ENCODE measurements around the gene SIKE1.
"Not testable (repeated sequence)": the region's sequence is repeated elsewhere in the genome, so short reads cannot be mapped to it uniquely, and the experiment has no call there.

The SIKE1 gene

GRCh38 chr1:114755006-114755931, 25.2 kb downstream of the SIKE1 start:
- Histone ChIP-seq H3K4me3 (ENCODE audit: low read depth, low read length) (peak overlapping the region; percentile 97), H2AFZ (ENCODE audit: low read length, unreplicated experiment) (no peak overlapping the region), H3K27me3 (ENCODE audit: insufficient read depth, low read length) (no peaks in the 10 kb centered on the region), H3K27ac (ENCODE audit: low read depth, low read length) (peak overlapping the region; percentile 97; the same call in 1 of the 2 replicates), H3K36me3 (ENCODE audit: insufficient read depth, low read length) (peaks cover 5% of the 10 kb centered on the region; the same call in 1 of the 2 replicates), H3K4me1 (ENCODE audit: control insufficient read depth, insufficient read depth, low read length, unreplicated experiment) (peaks cover 46% of the 10 kb centered on the region), H3K79me2 (ENCODE audit: control insufficient read depth, insufficient read depth, low read length, unreplicated experiment) (peaks cover 73% of the 10 kb centered on the region)

- H3K36me3 ChIP-seq (ENCODE audit: insufficient read depth, low read length) = peaks cover 20% of the 10 kb centered on the region
- H3K27ac ChIP-seq (ENCODE audit: low read depth, low read length) = not testable (repeated sequence)
These were observed 26.8 kb downstream of the SIKE1 start for GRCh38 chr1:114753702-114754101.

GRCh38 chr1:114753143-114753542, 27.3 kb downstream of the SIKE1 start:
- Histone ChIP-seq H3K4me1 (ENCODE audit: control insufficient read depth, insufficient read depth, low read length, unreplicated experiment) (peaks cover 43% of the 10 kb centered on the region), H2AFZ (ENCODE audit: low read length, unreplicated experiment) (no peak overlapping the region), H3K4me3 (ENCODE audit: low read depth, low read length) (no peak overlapping the region), H3K27me3 (ENCODE audit: insufficient read depth, low read length) (no peaks in the 10 kb centered on the region), H3K36me3 (ENCODE audit: insufficient read depth, low read length) (peaks cover 26% of the 10 kb centered on the region), H3K79me2 (ENCODE audit: control insufficient read depth, insufficient read depth, low read length, unreplicated experiment) (peaks cover 94% of the 10 kb centered on the region), H3K27ac (ENCODE audit: low read depth, low read length) (no peak overlapping the region)

More at GRCh38 chr1:114753702-114754101, 26.8 kb downstream of the SIKE1 start:
- H3K4me1 ChIP-seq (ENCODE audit: control insufficient read depth, insufficient read depth, low read length, unreplicated experiment) = peaks cover 47% of the 10 kb centered on the region
- not testable (repeated sequence) for H3K27me3 ChIP-seq (ENCODE audit: insufficient read depth, low read length); H2AFZ ChIP-seq (ENCODE audit: low read length, unreplicated experiment); H3K4me3 ChIP-seq (ENCODE audit: low read depth, low read length)
- peaks cover 89% of the 10 kb centered on the region for H3K79me2 ChIP-seq (ENCODE audit: control insufficient read depth, insufficient read depth, low read length, unreplicated experiment)

GRCh38 chr1:114750780-114751179, 29.7 kb downstream of the SIKE1 start:
- H3K4me3 ChIP-seq (ENCODE audit: low read depth, low read length) = no peak overlapping the region
- H2AFZ ChIP-seq (ENCODE audit: low read length, unreplicated experiment) = no peak overlapping the region
- H3K4me1 ChIP-seq (ENCODE audit: control insufficient read depth, insufficient read depth, low read length, unreplicated experiment) = peaks cover 42% of the 10 kb centered on the region
- no peak overlapping the region for H3K27ac ChIP-seq (ENCODE audit: low read depth, low read length)
- no peaks in the 10 kb centered on the region for H3K27me3 ChIP-seq (ENCODE audit: insufficient read depth, low read length)
- peaks cover 33% of the 10 kb centered on the region for H3K36me3 ChIP-seq (ENCODE audit: insufficient read depth, low read length)
- H3K79me2 ChIP-seq (ENCODE audit: control insufficient read depth, insufficient read depth, low read length, unreplicated experiment) = peaks cover 100% of the 10 kb centered on the region

GRCh38 chr1:114749835-114750234, 30.6 kb downstream of the SIKE1 start:
- H3K79me2 ChIP-seq (ENCODE audit: control insufficient read depth, insufficient read depth, low read length, unreplicated experiment) = peaks cover 100% of the 10 kb centered on the region
- no peaks in the 10 kb centered on the region for H3K27me3 ChIP-seq (ENCODE audit: insufficient read depth, low read length)
- no peak overlapping the region for H3K27ac ChIP-seq (ENCODE audit: low read depth, low read length)
- no peak overlapping the region for H2AFZ ChIP-seq (ENCODE audit: low read length, unreplicated experiment)
- peaks cover 41% of the 10 kb centered on the region for H3K36me3 ChIP-seq (ENCODE audit: insufficient read depth, low read length)
- no peak overlapping the region for H3K4me3 ChIP-seq (ENCODE audit: low read depth, low read length)
- H3K4me1 ChIP-seq (ENCODE audit: control insufficient read depth, insufficient read depth, low read length, unreplicated experiment) = peaks cover 37% of the 10 kb centered on the region

- H3K4me3 ChIP-seq (ENCODE audit: low read depth, low read length) = no peak overlapping the region
These were observed 33.9 kb downstream of the SIKE1 start for GRCh38 chr1:114746450-114747121.

GRCh38 chr1:114745291-114745690, 35.2 kb downstream of the SIKE1 start:
- peaks cover 100% of the 10 kb centered on the region for H3K79me2 ChIP-seq (ENCODE audit: control insufficient read depth, insufficient read depth, low read length, unreplicated experiment)
- no peak overlapping the region for H2AFZ ChIP-seq (ENCODE audit: low read length, unreplicated experiment)
- peak overlapping the region; percentile 30 for H3K27ac ChIP-seq (ENCODE audit: low read depth, low read length)
- H3K4me1 ChIP-seq (ENCODE audit: control insufficient read depth, insufficient read depth, low read length, unreplicated experiment) = peaks cover 7% of the 10 kb centered on the region
- no peak overlapping the region for H3K4me3 ChIP-seq (ENCODE audit: low read depth, low read length)
- H3K27me3 ChIP-seq (ENCODE audit: insufficient read depth, low read length) = no peaks in the 10 kb centered on the region
- H3K36me3 ChIP-seq (ENCODE audit: insufficient read depth, low read length) = peaks cover 49% of the 10 kb centered on the region

More at GRCh38 chr1:114746450-114747121, 33.9 kb downstream of the SIKE1 start:
- H3K79me2 ChIP-seq (ENCODE audit: control insufficient read depth, insufficient read depth, low read length, unreplicated experiment) = peaks cover 100% of the 10 kb centered on the region
- no peak overlapping the region for H2AFZ ChIP-seq (ENCODE audit: low read length, unreplicated experiment)
- no peak overlapping the region for H3K27ac ChIP-seq (ENCODE audit: low read depth, low read length)
- H3K36me3 ChIP-seq (ENCODE audit: insufficient read depth, low read length) = peaks cover 51% of the 10 kb centered on the region
- H3K4me1 ChIP-seq (ENCODE audit: control insufficient read depth, insufficient read depth, low read length, unreplicated experiment) = peaks cover 17% of the 10 kb centered on the region
- no peaks in the 10 kb centered on the region for H3K27me3 ChIP-seq (ENCODE audit: insufficient read depth, low read length)

- Histone ChIP-seq H2AFZ (ENCODE audit: low read length, unreplicated experiment) (no peak overlapping the region), H3K27me3 (ENCODE audit: insufficient read depth, low read length) (no peaks in the 10 kb centered on the region), H3K27ac (ENCODE audit: low read depth, low read length) (no peak overlapping the region), H3K36me3 (ENCODE audit: insufficient read depth, low read length) (peaks cover 42% of the 10 kb centered on the region), H3K79me2 (ENCODE audit: control insufficient read depth, insufficient read depth, low read length, unreplicated experiment) (peaks cover 89% of the 10 kb centered on the region), H3K4me3 (ENCODE audit: low read depth, low read length) (no peak overlapping the region), H3K4me1 (ENCODE audit: control insufficient read depth, insufficient read depth, low read length, unreplicated experiment) (peaks cover 7% of the 10 kb centered on the region)
These were observed 38.3 kb downstream of the SIKE1 start for GRCh38 chr1:114741963-114742746.

GRCh38 chr1:114740331-114740730, 40.2 kb downstream of the SIKE1 start:
- no peak overlapping the region for H3K27ac ChIP-seq (ENCODE audit: low read depth, low read length)
- no peak overlapping the region for H2AFZ ChIP-seq (ENCODE audit: low read length, unreplicated experiment)
- H3K4me3 ChIP-seq (ENCODE audit: low read depth, low read length) = no peak overlapping the region
- peaks cover 51% of the 10 kb centered on the region for H3K36me3 ChIP-seq (ENCODE audit: insufficient read depth, low read length)
- H3K79me2 ChIP-seq (ENCODE audit: control insufficient read depth, insufficient read depth, low read length, unreplicated experiment) = peaks cover 77% of the 10 kb centered on the region
- H3K4me1 ChIP-seq (ENCODE audit: control insufficient read depth, insufficient read depth, low read length, unreplicated experiment) = no peaks in the 10 kb centered on the region
- H3K27me3 ChIP-seq (ENCODE audit: insufficient read depth, low read length) = no peaks in the 10 kb centered on the region

- peaks cover 62% of the 10 kb centered on the region for H3K36me3 ChIP-seq (ENCODE audit: insufficient read depth, low read length)
- H3K4me3 ChIP-seq (ENCODE audit: low read depth, low read length) = no peak overlapping the region
- peaks cover 51% of the 10 kb centered on the region for H3K79me2 ChIP-seq (ENCODE audit: control insufficient read depth, insufficient read depth, low read length, unreplicated experiment)
- no peaks in the 10 kb centered on the region for H3K27me3 ChIP-seq (ENCODE audit: insufficient read depth, low read length)
- H2AFZ ChIP-seq (ENCODE audit: low read length, unreplicated experiment) = no peak overlapping the region
- H3K4me1 ChIP-seq (ENCODE audit: control insufficient read depth, insufficient read depth, low read length, unreplicated experiment) = no peaks in the 10 kb centered on the region
- H3K27ac ChIP-seq (ENCODE audit: low read depth, low read length) = no peak overlapping the region
These were observed 43.1 kb downstream of the SIKE1 start for GRCh38 chr1:114737314-114737849.

All from ACC112 (cell line).